CD4-positive, alpha-beta T cell treated with Interleukin-17A for 1 hour (primary cell): ENCODE data around the gene MICAL3.
"Not testable (repeated sequence)": the region's sequence is repeated elsewhere in the genome, so short reads cannot be mapped to it uniquely, and the experiment has no call there.

Source experiments
- DNase-seq: peaks from one replicate; pipeline ENCODE4 v3.0.0-alpha.2; 2020

Gene MICAL3

DNA sequence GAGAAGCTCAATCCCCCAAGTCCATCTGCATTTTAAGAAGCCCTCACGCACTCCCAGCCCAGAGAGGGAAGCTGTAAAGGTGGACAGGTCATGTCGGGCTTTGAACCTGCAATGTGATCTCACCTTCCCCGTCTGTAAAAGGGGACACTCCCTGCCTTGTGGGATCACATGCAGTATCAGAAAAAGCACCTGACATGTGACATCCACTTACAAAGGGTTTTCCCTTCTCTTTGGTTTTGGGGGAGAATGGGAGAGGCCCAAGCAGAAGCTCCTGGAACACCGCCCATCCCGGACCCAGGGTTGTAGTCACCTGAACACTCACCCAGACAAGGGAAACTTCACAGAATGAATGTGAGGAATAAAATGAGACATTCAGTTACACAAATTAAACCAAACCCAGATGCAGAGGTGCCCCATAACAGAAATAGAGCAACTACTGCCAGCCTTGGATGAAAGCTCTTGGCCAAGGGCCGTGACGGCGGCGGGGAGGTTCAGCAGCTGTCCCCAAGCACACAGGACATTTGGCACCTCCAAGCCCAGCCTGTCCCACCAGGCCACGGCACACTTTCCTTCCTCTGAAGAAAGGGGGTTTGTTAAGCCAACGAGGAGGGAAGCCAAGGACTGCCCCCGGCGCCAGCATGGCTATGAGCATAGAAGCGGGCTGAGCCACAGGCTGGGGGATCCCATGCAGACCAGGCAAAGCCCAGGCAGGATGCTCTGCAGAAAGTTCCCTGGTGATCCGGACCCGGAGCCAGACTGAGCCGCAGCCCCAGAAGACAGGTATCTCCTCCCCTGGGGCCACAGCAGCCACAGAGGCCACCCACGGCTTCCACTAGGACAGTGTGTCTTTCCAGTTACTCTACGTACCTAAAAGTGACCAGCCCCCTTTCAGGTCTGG is 253.9 kb downstream of the MICAL3 start:
- no peak for DNase-seq

DNA sequence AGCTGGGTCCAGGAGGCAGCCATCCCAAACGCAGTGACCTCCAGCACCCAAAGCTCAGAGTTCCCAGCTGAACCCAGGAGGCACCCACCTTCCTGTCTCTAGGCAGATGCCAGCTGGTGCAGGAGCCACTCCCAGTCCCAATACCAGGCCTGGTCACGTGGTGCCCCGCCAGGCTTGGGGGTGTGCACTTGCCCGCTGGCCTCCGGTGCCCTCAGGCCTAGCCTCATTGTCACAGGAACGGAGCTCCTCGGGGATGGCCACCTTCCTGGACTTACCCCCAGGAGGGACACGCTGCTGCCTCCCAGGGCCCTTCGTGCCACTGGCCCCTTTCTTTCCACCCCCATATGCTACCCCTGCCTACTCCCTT is 254.7 kb downstream of the MICAL3 start:
- no peak for DNase-seq

DNA sequence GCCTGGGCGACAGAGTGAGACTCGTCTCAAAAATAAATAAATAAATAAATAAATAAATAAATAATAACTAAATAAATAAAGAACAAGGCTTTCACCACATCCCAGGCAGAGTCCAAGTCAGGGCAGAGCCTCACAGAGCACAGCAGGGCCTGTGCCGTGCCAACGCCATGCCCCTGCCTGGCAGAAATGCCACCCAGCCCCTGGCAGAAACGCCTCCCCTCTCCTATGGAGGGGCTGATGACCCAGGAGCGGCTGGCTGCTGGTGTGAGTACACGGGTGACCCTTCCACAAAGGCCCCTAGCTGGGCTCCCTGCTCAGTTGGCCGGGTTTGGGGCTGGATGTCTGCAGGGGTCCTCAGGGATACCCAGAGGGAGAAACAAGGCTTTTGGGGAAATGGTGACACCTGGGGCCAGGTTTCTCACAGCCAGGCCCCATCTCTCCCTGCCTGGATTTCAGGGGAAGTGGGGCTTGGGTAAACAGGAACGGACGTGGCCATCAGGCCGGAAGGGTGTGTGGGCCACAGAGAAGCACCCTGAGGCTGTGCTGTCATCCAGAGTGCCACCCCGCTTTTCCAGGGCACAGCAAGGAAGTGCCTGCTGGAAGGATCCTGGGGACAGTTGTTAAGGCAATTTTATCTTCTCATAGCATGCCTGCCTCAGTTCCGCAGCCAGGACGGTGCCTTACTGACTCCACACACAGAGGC is 255.2 kb downstream of the MICAL3 start:
- DNase-seq, result no peak

DNA sequence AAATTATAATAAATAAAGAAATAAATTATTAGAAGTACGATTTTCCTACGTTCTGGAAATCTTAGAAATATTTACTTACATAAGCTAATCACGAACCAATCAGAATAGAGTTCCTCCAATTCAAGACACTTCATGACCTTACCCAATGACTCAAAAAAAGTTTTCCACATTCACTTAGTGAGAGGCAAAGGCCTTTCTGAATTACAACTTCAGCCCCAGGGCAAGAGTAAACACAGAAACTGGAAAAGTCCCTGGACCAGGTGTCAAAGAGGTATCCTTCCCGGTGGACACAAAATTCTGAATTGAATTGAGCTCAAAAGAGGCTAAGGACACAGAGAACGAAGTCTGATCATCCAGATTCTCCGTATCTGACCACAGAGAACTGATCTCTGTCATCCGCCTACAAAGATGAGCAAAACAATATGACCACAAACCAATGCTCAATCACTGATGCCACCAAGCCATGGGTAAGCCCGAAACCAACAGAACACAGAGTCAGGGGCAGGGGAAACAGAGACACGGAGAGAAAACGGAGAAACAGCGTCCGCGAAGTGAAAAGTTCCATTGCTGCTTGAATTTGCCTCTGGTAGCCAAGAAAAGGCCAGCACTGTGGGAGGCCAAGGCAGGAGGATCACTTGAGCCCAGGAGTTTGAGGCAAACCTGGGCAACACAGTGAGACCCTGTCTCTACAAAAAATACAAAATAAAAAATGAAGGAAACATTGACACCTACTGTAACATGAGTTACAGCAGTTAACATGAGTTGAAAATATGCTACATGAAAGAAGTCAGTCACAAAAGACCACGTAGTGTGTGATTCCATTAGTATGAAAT is 256.9 kb downstream of the MICAL3 start:
- DNase-seq, result peak; percentile 67

DNA sequence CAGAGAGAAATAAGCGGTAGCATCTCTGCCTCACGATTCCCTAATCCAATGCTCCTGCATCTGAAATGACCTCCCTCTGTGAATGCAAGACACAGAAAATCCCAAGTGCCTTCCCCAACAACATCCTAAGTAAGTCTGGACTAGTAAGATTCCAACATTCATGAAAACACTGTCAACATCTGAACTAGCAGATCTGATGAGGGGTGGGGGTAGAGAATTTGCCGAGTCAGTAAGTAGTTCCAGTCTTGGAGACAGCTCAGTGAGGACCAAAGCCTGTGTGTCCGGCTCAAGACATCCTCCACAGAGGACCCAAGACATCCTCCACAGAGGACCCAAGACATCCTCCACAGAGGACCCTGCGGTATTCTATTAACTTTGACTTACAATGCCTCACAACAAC is 259.5 kb downstream of the MICAL3 start:
- not testable (repeated sequence) for DNase-seq

DNA sequence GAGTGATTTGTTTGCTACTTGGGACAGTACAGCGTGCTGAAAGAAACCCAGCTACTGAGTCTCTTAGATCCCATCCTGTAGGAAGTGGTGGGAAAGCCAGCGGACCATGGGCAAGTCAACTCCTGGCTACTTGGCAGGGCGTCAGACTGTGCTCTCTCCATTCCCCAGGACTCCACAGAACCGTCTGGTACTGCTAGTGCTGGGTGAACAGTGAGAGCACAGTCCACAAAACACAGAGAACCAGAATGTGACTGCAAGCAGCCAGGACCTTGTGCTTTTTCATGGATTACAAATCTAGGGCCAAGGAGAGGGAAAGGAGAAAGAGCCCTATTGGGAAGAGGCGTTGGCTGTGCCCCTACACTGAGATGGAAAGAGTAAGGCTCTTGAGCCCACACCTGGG is 260.3 kb downstream of the MICAL3 start:
- no peak for DNase-seq

DNA sequence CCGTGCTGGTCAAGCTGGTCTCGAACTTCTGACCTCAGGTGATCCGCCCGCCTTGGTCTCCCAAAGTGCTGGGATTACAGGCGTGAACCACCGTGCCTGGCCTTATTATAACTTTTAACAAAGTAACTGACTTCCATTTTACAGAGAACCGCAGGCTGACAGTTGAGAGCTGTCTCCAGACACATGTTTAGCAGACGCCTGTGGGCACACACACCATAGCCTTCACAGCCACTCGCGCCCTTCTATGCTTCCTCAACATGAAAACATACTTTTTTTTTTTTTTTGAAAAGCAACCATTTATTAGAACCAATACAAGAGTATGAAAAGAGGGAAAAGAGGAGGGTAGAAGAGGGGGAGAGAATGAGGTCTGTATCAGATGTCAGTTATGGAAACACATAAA is 260.9 kb downstream of the MICAL3 start:
- DNase-seq, result not testable (repeated sequence)

DNA sequence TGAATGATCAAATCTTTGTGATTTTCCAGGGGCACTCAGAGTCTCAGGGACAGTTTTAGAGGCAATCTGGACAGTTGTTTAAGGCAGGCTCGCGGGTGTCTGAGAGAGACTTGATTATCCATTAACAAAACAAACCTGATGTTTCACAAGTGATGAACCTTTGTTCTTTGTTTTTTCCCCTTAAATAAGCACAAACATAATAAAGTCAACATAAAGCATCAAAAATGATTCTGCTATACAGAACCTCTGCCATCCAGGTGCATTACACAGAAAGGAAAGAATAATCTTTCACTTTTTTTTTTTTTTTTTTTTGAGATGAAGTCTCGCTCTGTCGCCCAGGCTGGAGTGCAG is 263.2 kb downstream of the MICAL3 start:
- no peak for DNase-seq

DNA sequence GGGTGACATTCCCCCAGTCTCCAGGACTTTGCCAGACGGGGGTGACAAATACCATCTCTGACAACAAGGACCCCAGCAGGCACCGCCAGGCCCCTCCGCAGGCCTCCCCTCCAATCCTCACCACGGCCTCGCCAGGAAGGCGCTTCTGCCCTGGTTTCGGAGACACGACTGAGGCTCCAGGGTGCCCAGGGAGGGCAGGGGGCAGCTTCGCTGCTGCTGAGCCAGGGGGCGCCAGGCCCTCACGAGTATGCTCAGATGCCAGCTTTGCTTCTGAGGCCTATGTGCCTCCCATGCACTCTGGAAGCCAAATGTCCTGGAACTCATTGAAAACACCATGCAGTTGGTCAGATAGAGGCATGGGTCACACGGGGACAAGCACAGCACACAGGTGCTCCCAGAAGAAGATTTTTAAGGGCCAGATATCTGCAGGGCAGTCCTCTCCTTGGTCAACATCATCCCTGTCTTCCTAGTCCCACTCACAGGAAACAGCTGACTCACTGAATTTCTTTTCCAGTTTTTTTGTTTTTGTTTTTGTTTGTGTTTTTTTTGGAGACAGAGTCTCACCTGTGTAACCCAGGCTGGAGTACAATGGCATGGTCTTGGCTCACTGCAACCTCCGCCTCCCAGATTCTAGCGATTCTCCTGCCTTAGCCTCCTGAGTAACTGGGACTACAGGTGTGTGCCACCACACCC is 270.0 kb downstream of the MICAL3 start:
- DNase-seq, result peak; percentile 39

DNA sequence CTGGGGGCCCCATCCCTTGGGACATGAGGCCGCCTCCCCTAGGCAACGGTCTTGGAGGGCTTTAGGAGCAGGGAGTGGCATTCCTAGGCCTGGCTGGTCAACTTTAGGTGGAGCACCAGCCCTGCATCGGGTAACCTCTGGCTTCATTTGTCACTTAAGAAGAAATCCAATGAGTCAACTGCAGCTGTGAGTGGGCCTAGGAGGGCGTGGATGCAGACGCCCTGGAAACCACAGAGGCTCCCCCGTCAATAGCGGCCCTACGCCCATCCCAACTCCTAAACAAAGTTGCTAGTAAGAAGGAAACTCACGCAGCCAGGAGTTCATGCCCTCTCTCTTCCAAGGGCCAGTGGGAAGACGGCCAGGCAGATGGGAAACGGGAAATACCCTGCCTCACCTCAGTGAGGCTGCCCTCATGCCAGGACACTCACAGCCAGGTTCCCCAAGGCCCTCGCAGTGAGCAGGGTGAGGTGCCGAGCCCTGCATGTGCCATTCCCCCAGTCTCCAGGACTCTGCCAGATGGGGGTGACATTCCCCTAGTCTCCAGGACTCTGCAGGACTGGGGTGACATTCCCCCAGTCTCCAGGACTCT is 270.9 kb downstream of the MICAL3 start:
- no peak for DNase-seq

DNA sequence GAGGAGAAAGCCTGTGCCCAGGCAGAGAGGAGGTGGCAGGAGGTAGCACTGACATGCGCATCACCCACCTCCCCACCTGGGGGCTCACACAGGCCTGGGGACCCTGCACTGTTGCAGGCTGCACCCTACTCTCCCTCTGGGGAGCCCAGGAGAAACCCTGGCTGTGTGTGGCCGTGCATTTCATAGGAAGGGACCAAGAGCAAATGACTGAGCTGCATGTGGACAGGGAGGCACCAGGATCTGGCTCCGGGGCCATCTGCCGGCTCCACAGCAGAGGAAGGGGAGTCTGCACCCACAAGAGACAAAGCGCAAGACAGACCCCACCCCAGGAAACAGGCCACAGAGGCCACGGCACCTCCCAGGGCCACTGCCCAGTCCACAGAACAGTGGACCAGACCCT is 272.8 kb downstream of the MICAL3 start:
- no peak for DNase-seq

DNA sequence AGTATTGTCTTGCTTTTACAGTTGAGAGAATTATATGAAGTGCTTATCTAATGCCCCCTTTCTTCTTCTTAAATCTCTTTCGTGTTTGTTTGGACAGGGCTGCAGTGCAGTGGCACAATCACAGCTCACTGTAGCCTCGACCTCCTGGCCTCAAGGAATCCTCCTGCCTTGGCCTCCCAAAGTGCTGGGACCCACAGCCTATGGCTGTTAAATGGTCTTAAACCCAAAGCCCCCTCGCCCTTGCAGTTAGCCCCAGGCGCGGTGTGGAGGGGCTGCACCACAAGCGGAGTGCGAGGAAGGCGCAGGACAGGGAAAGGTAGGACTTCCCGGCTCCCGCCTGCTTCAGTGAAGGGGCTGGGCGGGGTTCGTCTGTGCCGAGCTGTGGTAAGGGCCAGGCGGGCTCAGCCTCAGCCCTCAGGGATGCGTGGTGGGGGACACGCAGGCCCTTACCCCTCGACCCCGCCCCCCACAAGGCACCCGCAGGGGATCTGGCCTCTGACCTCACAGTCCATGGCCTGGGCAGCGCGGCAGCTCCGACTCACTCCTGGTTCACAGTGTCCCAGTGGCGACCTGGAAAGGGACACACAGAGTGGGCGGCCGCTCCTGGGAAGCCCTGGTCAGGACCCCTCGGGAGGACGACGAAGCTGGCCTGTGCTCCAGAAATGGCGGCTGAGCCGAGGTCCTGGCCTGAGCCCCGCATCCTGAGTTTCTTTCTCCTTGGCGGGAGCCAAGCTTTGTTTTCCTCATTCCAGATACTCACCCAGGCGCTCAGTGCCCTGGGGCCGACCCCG is 274.6 kb downstream of the MICAL3 start:
- DNase-seq, result no peak

DNA sequence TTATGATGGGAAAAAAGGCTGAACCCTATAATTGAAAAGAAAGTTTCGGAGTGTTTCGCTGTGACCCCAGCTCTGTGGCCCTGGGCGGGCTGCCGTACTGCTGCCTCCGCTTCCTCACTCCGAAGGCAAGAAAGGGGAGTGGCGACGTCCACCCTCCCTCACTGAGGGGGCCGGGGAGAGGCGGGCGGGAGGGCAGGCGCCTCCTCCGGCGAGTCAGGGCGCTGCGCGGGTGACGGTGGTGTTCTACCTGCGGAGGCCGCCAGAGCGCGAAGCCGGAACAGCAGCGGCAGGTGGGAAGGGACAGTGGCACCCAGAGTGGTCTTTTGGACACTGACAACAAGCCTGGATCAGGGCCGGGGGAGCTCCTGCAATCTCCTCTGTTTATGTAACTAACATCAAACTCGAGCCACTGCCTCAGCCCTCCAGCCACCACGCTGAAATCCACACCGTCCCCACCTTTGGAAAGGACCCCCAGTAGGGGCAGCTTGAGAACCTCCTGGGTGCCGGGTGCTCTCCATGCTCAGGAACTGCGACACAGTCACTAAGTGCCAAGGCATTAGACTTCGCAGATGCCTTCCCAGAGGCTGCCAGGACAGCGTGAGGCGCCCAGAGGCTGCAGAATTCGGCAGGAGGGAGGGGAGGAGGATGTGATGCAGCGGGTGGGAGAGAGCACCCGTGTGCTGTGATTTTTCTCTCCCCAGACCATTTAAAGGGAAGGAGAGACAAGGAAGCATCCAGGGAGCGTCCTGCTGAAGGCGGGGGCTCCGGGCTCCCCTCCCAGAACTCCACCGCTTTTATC is 275.6 kb downstream of the MICAL3 start:
- no peak for DNase-seq

DNA sequence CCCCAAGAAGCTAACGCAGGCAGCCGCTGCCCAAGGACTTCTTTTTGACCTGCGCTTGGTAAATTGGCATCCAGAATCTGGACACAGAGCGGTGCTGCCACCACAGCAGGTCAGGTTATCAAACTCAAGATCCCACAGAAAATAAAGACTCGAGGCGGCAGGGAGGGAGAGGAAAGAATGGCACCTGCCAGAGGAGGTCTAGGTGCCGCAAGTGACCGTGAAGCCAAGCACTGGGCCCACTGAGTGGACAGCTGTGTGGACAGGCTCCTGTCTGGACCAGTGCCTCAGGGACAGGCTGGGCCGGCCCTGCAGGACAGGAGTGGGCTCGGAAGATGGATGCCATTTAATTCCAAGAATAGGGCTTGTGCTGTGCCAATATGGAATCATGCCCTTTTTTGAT is 277.4 kb downstream of the MICAL3 start:
- no peak for DNase-seq

DNA sequence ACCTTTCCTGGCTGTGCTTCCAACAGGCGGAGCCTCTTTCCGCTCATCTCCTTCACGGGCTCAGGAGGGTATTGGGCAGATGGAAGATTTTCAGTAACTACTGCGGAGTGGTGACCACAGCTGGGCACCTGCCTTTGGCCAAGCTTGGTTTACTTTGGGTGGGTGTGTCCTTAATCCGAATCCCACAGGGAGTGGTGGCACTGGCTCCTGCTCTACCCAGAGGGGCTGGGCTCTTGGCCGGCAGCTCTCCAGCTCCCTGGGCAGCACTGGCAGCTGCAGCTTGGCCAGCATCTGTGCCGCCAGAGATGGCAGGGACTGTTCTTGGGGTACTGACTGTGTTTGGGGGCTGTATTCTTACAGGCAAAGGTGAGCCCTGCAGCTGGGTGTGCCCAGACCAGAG is 279.9 kb downstream of the MICAL3 start:
- DNase-seq, result no peak

DNA sequence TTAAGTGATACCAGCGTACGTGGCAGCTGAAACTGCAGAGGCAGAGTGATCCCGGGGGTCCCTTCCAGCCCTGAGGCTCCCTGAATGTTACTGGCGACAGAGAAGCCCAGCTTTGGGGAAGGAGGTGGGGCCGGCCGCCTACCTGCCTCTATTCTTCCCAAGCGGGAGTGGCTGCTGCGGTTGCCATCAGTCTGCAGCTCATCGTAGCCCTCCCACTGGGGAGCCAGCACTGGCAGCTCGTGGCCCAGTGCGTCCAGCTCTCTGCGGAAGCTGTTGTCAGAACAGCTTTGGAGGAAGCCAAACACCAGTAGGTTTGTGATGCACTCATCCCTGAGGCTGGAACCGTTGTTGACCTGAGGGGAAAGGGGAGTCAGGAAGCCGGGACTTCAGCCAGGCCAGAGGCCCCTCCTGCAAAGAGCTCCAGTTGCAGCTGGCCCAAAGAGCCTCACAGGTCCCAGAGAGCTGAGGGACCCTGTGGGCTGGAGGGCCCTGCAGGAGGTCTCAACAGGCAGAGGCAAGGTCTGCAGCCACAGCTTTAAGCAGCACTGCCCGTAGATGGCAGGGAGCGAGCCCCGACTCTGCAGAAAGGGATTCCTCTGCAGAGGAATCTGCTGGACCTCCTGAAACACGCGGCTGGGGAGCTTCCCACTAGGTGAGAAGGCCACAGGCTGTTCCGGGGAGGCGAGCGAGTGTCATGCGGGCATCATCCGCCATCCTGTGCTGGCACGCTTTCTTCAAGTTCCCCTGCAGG is 280.5 kb downstream of the MICAL3 start:
- DNase-seq, result no peak

DNA sequence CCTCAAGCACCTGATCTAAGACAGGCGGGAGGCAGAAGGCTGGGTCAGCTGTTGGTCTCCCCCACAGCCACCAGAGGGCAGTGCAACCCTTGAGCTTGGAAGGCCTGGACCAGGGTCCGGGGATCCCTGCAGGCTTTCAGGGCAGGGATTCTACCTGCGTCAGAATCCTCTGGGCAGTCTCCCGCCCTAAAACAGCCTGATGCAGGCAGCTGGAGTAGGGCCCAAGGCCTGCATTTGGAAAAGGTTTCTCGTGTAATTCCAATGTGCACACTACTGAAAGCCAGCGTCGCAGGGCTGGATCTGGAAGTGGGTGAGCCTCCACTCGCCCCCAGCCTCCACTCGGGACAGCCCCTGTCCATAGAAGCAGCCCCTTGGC is 281.8 kb downstream of the MICAL3 start:
- peak; percentile 73 for DNase-seq

DNA sequence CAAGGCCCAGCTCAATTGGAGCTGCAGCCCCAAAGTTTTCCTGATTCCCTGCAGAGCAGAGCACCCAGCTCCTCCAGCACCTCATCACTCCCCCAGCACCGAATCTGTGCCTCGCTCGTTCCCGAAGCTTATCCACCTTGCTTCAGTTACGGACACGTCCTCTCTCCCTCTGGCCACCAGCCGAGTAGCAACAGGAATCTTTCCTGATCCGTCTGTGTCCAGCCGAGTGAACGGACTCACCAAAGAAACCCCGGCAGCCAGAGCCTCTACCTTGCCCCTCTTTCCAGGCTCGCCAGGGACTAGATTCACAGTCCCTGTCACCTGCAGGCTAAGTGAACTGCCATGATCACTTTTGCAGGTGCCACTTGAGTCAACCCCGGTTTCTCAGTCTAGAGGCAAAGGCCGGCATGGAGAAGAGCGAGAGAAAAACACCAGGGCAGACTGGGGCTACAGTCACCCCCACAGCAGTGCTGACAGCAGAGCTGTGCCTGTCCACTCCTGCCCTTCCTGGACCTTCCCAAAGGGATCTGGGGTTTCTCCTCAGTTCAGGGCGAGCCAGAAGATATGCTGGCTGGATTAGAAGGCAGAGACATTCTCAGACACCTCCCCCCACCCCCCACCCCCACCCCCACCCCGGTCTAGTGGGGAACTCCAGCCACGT is 282.4 kb downstream of the MICAL3 start:
- no peak for DNase-seq

DNA sequence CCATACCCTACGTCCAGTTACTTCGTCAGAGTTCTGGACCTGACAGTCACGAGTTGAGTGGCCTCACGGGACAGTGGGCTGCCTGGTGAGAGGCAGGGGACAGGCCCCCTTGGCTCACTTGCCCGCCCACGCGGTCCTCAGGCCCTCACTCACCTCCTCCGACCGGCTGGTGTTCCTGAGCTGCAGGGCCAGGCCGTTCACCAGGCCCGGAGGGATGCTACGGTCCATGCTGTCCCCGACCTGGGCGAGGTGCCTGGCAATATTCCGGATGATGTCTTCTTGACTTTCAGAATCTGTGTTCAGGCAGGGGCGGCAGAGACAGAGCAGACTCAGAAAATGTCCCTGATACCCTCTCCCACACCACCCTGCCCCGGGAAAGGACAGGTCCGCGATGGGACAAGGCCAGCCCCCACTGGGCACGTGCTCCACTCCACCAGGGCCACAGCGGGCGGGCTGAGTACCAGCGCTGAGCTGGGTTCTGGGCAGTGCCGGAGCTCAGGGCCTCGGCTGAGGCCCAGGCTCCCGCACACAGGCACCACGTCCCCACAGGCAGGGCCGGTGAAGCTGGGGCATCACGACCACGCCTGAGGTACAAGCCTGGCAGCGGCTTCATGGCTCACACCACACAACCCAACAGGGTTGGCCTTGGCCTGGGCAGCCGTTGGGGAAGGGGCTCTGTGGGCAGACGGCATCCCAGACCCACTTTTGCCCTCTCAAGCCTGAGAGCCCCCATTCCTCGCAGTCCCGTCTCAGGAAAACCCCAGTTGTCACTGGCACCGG is 285.0 kb downstream of the MICAL3 start:
- no peak for DNase-seq
